ENCODE data around the gene HSPG2. TPM values are rescaled to one million over a fixed set of nuclear protein-coding genes. Genes with fewer than 3 reads are reported as not detected.

HSPG2 gene
- total and polyA plus RNA-seq, 2 of the 13 experiments (the other 11 are each of a cell fraction or from before 2014, with no cell fraction given): 9.1 to 13.1 TPM

DNA sequence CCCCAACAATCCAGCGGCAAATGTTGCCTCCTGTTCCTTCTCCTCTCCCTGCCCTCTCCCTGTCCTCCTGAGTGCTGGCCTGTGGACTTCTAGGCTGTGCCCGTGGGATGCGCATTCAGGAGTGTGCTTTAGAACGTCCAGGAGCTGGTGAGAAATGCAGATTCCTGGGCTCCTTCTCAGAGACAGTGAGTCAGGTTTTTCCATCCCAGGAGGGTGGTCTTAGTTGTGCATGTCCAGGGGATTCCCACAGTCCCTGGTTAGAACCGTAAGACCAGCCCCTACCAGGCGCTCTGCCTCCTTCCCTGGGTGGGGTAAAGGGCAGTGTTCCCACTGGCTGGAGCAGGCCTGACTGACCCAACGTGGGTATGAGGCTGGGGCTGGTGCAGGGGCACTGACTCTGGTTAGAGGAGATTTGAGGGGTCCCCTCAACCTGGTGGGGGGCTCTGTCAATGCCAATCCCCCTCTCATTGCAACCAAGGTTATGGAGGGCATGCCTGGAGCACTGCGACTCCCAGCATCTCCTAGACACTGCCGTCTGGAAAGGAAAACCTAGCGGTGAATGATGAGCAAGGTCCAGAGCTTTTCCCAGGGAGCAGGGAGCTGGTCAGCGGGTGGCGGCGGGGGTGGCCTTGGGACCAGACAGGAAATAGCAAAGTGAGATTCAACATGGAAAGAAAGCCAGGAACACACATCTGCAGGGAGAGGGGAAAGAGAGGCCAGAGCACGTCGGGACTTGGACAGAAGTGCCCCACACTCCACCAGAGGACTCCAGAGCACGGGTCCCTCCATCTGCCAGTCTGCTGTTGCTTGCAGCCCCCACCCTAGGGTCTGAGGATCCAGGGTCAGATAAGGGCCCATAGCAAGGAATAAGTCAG is 38.5 kb downstream of the HSPG2 start:
- Histone ChIP-seq H3K27me3 (ENCODE audit: control insufficient read depth in 1 of 2, insufficient read depth in 2 of 2, low read length in 2 of 2) (no peaks in the 10 kb centered on the region), H3K4me1 (ENCODE audit: insufficient read depth, low read length) (peaks cover 57% of the 10 kb centered on the region), H3K79me2 (ENCODE audit: insufficient read depth, low read length) (no peaks in the 10 kb centered on the region), H3K27ac (ENCODE audit: extremely low read length, insufficient read depth, low read length) (peak overlapping the region; percentile 34), H3K9me3 (ENCODE audit: low read length) (no peaks in the 10 kb centered on the region), H3K36me3 (replicated peaks in 1 of 2; ENCODE audit: control insufficient read depth in 1 of 2, insufficient read depth in 2 of 2, low read length in 2 of 2) (peaks cover 8 to 15% of the 10 kb centered on the region in 2 experiments; a peak in 3 of 5 replicates), H3K9ac (ENCODE audit: insufficient read depth, low read depth, low read length) (no peak overlapping the region), H4K20me1 (ENCODE audit: insufficient read depth, low read length) (no peaks in the 10 kb centered on the region), H3K4me2 (ENCODE audit: low read depth, low read length) (no peak overlapping the region; the same call in 1 of the 2 replicates), H2AFZ (ENCODE audit: low read length) (no peak overlapping the region), H3K4me3 (replicated peaks in 1 of 3; ENCODE audit: insufficient read depth in 1 of 3, low read depth in 2 of 3, low read length in 3 of 3) (no peak overlapping the region)
- 62% methylated on average over 13 of the region's 16 CpGs for WGBS (ENCODE audit: low lambda C conversion rate)
- no TSS peak for BruUV-seq (replicated peaks)
- in situ Hi-C loops (cut with HindIII; ENCODE audit: extremely low pct_ligation_motif_present, low pct_unique_long_range_greater_than_20kb): no loop called here
- ChIA-PET CTCF (ENCODE audit: low intra/inter-chr PET ratio, low total read pairs) (no interaction called here), POLR2A (no interaction called here)
- DNase-seq (ENCODE audit: low spot score) (peak; percentile 26), ATAC-seq (peak; percentile 59), FAIRE-seq (no peak)
- intact Hi-C loops (cut with micrococcal nuclease; ENCODE audit: unreplicated experiment): no loop called here
- TF ChIP-seq, protein P1, sequence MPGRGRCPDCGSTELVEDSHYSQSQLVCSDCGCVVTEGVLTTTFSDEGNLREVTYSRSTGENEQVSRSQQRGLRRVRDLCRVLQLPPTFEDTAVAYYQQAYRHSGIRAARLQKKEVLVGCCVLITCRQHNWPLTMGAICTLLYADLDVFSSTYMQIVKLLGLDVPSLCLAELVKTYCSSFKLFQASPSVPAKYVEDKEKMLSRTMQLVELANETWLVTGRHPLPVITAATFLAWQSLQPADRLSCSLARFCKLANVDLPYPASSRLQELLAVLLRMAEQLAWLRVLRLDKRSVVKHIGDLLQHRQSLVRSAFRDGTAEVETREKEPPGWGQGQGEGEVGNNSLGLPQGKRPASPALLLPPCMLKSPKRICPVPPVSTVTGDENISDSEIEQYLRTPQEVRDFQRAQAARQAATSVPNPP (CRISPR knock-in tag; IDR thresholded peaks at IDR 0.05): no peak
- no peak for TF ChIP-seq NAIF1 (CRISPR knock-in tag; IDR thresholded peaks at IDR 0.05; ENCODE audit: borderline replicate concordance)
- TF ChIP-seq, protein P2, sequence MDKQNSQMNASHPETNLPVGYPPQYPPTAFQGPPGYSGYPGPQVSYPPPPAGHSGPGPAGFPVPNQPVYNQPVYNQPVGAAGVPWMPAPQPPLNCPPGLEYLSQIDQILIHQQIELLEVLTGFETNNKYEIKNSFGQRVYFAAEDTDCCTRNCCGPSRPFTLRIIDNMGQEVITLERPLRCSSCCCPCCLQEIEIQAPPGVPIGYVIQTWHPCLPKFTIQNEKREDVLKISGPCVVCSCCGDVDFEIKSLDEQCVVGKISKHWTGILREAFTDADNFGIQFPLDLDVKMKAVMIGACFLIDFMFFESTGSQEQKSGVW (CRISPR knock-in tag; IDR thresholded peaks at IDR 0.05; ENCODE audit: borderline replicate concordance): no peak
- TF ChIP-seq ZFX (CRISPR knock-in tag; IDR thresholded peaks at IDR 0.05; ENCODE audit: low read depth): 0 out of 2 replicates have a peak, but pooled peaks have one; percentile 20
- TF ChIP-seq RELA (CRISPR knock-in tag; IDR thresholded peaks at IDR 0.05): no peak
- no peak for TF ChIP-seq RBFOX2 (IDR thresholded peaks at IDR 0.05; ENCODE audit: low read depth, low read length)
- TF ChIP-seq ZNF121 (CRISPR knock-in tag; IDR thresholded peaks at IDR 0.05): no peak
- TF ChIP-seq ETV5 (CRISPR knock-in tag; IDR thresholded peaks at IDR 0.05; ENCODE audit: borderline replicate concordance): peak; percentile 51; the same call in 1 of the 2 replicates
- peak; percentile 20; the same call in 1 of the 2 replicates for TF ChIP-seq HNF4A (CRISPR knock-in tag; IDR thresholded peaks at IDR 0.05)
- TF ChIP-seq LCORL (IDR thresholded peaks at IDR 0.05): no peak
- TF ChIP-seq LCORL (CRISPR knock-in tag; IDR thresholded peaks at IDR 0.05): peak; percentile 53; the same call in 1 of the 2 replicates
- TF ChIP-seq, protein P3, sequence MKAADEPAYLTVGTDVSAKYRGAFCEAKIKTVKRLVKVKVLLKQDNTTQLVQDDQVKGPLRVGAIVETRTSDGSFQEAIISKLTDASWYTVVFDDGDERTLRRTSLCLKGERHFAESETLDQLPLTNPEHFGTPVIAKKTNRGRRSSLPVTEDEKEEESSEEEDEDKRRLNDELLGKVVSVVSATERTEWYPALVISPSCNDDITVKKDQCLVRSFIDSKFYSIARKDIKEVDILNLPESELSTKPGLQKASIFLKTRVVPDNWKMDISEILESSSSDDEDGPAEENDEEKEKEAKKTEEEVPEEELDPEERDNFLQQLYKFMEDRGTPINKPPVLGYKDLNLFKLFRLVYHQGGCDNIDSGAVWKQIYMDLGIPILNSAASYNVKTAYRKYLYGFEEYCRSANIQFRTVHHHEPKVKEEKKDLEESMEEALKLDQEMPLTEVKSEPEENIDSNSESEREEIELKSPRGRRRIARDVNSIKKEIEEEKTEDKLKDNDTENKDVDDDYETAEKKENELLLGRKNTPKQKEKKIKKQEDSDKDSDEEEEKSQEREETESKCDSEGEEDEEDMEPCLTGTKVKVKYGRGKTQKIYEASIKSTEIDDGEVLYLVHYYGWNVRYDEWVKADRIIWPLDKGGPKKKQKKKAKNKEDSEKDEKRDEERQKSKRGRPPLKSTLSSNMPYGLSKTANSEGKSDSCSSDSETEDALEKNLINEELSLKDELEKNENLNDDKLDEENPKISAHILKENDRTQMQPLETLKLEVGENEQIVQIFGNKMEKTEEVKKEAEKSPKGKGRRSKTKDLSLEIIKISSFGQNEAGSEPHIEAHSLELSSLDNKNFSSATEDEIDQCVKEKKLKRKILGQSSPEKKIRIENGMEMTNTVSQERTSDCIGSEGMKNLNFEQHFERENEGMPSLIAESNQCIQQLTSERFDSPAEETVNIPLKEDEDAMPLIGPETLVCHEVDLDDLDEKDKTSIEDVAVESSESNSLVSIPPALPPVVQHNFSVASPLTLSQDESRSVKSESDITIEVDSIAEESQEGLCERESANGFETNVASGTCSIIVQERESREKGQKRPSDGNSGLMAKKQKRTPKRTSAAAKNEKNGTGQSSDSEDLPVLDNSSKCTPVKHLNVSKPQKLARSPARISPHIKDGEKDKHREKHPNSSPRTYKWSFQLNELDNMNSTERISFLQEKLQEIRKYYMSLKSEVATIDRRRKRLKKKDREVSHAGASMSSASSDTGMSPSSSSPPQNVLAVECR (CRISPR knock-in tag; IDR thresholded peaks at IDR 0.05; ENCODE audit: borderline replicate concordance): 0 out of 2 replicates have a peak, but pooled peaks have one; percentile 17
